H9 (cell line): ENCODE measurements around the gene LRIG3. TPM values are rescaled to one million over a fixed set of nuclear protein-coding genes. Genes with fewer than 3 reads are reported as not detected.

ENCODE experiments used
- DNase-seq: peaks from one replicate; pipeline ENCODE4 v3.0.0-alpha.2; 2017
- H2AFZ ChIP-seq: one replicate; pipeline ENCODE4 v1.6.1; 2013; ENCODE audit warnings: mild to moderate bottlenecking, low read length, control low read depth, moderate library complexity
- H2AK5ac ChIP-seq: 2 replicates; pipeline ENCODE4 v1.6.1; 2013; ENCODE audit warnings: low read length, control low read depth, mixed read lengths; ENCODE audit not compliant: insufficient read length
- H2BK120ac ChIP-seq: one replicate; pipeline ENCODE4 v1.6.1; 2013; ENCODE audit warnings: low read depth, mild to moderate bottlenecking, low read length, control low read depth, inconsistent platforms; ENCODE audit not compliant: poor library complexity, severe bottlenecking
- H2BK12ac ChIP-seq: 2 replicates; pipeline ENCODE4 v1.6.1; 2013; ENCODE audit warnings: low read length, control low read depth, mixed read lengths, low read depth; ENCODE audit not compliant: insufficient read length
- H2BK15ac ChIP-seq: 2 replicates; pipeline ENCODE4 v1.6.1; 2013; ENCODE audit warnings: low read depth, low read length, control low read depth
- H2BK20ac ChIP-seq: one replicate; pipeline ENCODE4 v1.6.1; 2013; ENCODE audit warnings: low read depth, mild to moderate bottlenecking, low read length, control low read depth, inconsistent platforms; ENCODE audit not compliant: poor library complexity, severe bottlenecking
- H2BK5ac ChIP-seq: 2 replicates; pipeline ENCODE4 v1.6.1; 2013; ENCODE audit warnings: low read length, control low read depth, mixed read lengths; ENCODE audit not compliant: insufficient read length
- H3K14ac ChIP-seq: 2 replicates; pipeline ENCODE4 v1.6.1; 2013; ENCODE audit warnings: low read length, control low read depth; ENCODE audit not compliant: insufficient read depth
- H3K18ac ChIP-seq: 2 replicates; pipeline ENCODE4 v1.6.1; 2013; ENCODE audit warnings: low read depth, mild to moderate bottlenecking, mixed read lengths, low read length, control low read depth; ENCODE audit not compliant: insufficient read length
- H3K23ac ChIP-seq: 2 replicates; pipeline ENCODE4 v1.6.1; 2013; ENCODE audit warnings: low read length, control low read depth, mixed read lengths, low read depth; ENCODE audit not compliant: insufficient read length
- H3K23me2 ChIP-seq: 2 replicates; pipeline ENCODE4 v1.6.1; 2013; ENCODE audit warnings: low read depth, mild to moderate bottlenecking, mixed read lengths, low read length, control low read depth; ENCODE audit not compliant: insufficient read length, poor library complexity, severe bottlenecking
- H3K27ac ChIP-seq: 2 replicates; pipeline ENCODE4 v1.5.1; 2013; ENCODE audit warnings: low read length, control low read depth, mixed read lengths, low read depth; ENCODE audit not compliant: insufficient read length
- H3K27me3 ChIP-seq: 2 replicates; pipeline ENCODE4 v1.6.1; 2013; ENCODE audit warnings: low read length, control low read depth, inconsistent platforms; ENCODE audit not compliant: insufficient read depth
- H3K4ac ChIP-seq: 2 replicates; pipeline ENCODE4 v1.6.1; 2013; ENCODE audit warnings: low read depth, mild to moderate bottlenecking, control low read depth, inconsistent platforms, low read length, moderate library complexity
- H3K4me1 ChIP-seq: 2 replicates; pipeline ENCODE4 v1.6.1; 2013; ENCODE audit warnings: low read length, control low read depth, inconsistent platforms; ENCODE audit not compliant: insufficient read depth
- H3K4me2 ChIP-seq: 2 replicates; pipeline ENCODE4 v1.6.1; 2013; ENCODE audit warnings: low read length, control low read depth, mixed read lengths; ENCODE audit not compliant: insufficient read length, insufficient read depth
- H3K56ac ChIP-seq: 2 replicates; pipeline ENCODE4 v1.6.1; 2013; ENCODE audit warnings: low read depth, mild to moderate bottlenecking, mixed read lengths, low read length, control low read depth; ENCODE audit not compliant: insufficient read length
- H3K79me1 ChIP-seq: 2 replicates; pipeline ENCODE4 v1.6.1; 2013; ENCODE audit warnings: low read depth, mild to moderate bottlenecking, moderate library complexity, low read length, control low read depth, inconsistent platforms; ENCODE audit not compliant: insufficient read depth, poor library complexity, severe bottlenecking
- H3K79me2 ChIP-seq: 2 replicates; pipeline ENCODE4 v1.6.1; 2013; ENCODE audit warnings: low read length, control low read depth, inconsistent platforms; ENCODE audit not compliant: insufficient read depth
- H3K9ac ChIP-seq: 2 replicates; pipeline ENCODE4 v1.6.1; 2013; ENCODE audit warnings: low read length, control low read depth, mixed read lengths; ENCODE audit not compliant: insufficient read length; ENCODE audit errors: extremely low read depth
- H3K9me3 ChIP-seq: one replicate; pipeline ENCODE4 v1.6.1; 2013; ENCODE audit warnings: low read depth, low read length, inconsistent platforms; ENCODE audit not compliant: control insufficient read depth
- H3T11ph ChIP-seq: one replicate; pipeline ENCODE4 v1.6.1; 2013; ENCODE audit warnings: mild to moderate bottlenecking, low read length, control low read depth, inconsistent platforms
- H4K20me1 ChIP-seq: one replicate; pipeline ENCODE4 v1.6.1; 2013; ENCODE audit not compliant: control insufficient read depth, insufficient read length, insufficient read depth
- H4K5ac ChIP-seq: 2 replicates; pipeline ENCODE4 v1.6.1; 2013; ENCODE audit warnings: low read depth, mild to moderate bottlenecking, mixed read lengths, low read length, control low read depth; ENCODE audit not compliant: insufficient read length
- H4K8ac ChIP-seq: replicated peaks from 2 replicates; pipeline ENCODE4 v1.6.1; 2013; ENCODE audit warnings: low read length, control low read depth, mixed read lengths, low read depth; ENCODE audit not compliant: insufficient read length
- H4K91ac ChIP-seq: 2 replicates; pipeline ENCODE4 v1.6.1; 2013; ENCODE audit warnings: low read depth, mild to moderate bottlenecking, moderate library complexity, mixed read lengths, low read length, control low read depth; ENCODE audit not compliant: insufficient read length
- H3K27ac Mint-ChIP-seq, 3 experiments: 2 replicates in 2 of 3; 3 replicates in 1 of 3; pipeline ENCODE4 v1.8.0; 2020 to 2021; ENCODE audit warnings: mixed read lengths in 3 of 3, mild to moderate bottlenecking in 1 of 3, moderate library complexity in 1 of 3
- H3K27me3 Mint-ChIP-seq: 2 replicates; pipeline ENCODE4 v1.8.0; 2021; ENCODE audit warnings: low read depth, mild to moderate bottlenecking, moderate library complexity, mixed read lengths
- H3K36me3 Mint-ChIP-seq, 3 experiments: 2 replicates in 2 of 3; 3 replicates in 1 of 3; pipeline ENCODE4 v1.8.0; 2020 to 2021; ENCODE audit warnings: low read depth in 3 of 3, mixed read lengths in 3 of 3; ENCODE audit not compliant: insufficient read depth in 1 of 3
- H3K4me1 Mint-ChIP-seq, 2 experiments: 2 replicates each; pipeline ENCODE4 v1.8.0; 2020; ENCODE audit warnings: mixed read lengths in 2 of 2
- H3K4me3 Mint-ChIP-seq, 2 experiments: 2 replicates in 1 of 2; 3 replicates in 1 of 2; pipeline ENCODE4 v1.8.0; 2020 to 2021; ENCODE audit warnings: mild to moderate bottlenecking in 2 of 2, mixed read lengths in 2 of 2, moderate library complexity in 1 of 2
- H3K9me3 Mint-ChIP-seq, 2 experiments: 2 replicates in 1 of 2; 3 replicates in 1 of 2; pipeline ENCODE4 v1.8.0; 2020; ENCODE audit warnings: mild to moderate bottlenecking in 2 of 2, mixed read lengths in 2 of 2, moderate library complexity in 1 of 2
- CTCF ChIP-seq: fragments of 200-600 bp; sonication (generic); conservative IDR thresholded peaks from 3 replicates; pipeline ENCODE4 v1.8.0; 2021; ENCODE audit warnings: antibody characterized with exemption, mild to moderate bottlenecking
- WGBS: extraction: QIAGEN DNeasy Blood & Tissue Kit; methylation state at CpG from one replicate; pipeline ENCODE4 v1.1.7; 2013; ENCODE audit warnings: missing lambda C conversion rate, low lambda C conversion rate, mixed read lengths; ENCODE audit not compliant: insufficient read length; ENCODE audit errors: extremely low coverage; 5-methylcytosine and 5-hydroxymethylcytosine counted together
- total RNA-seq: library from RNA; stranded (reverse); gene quantifications from 2 replicates; pipeline ENCODE4 v1.2.1, GENCODE V29; 2021

LRIG3 gene
- total RNA-seq, 1 experiment from 2014 or later = 10.9 TPM

GRCh38 chr12:58923781-58924180 is 3.5 kb upstream of the LRIG3 start:
- H3K4me3 Mint-ChIP-seq = no peak overlapping the region
- Histone ChIP-seq H3K9ac (no peak overlapping the region), H3K23me2 (peaks cover 14% of the 10 kb centered on the region), H2BK20ac (no peak overlapping the region), H2AK5ac (no peak overlapping the region), H3K4ac (no peak overlapping the region), H2BK12ac (no peak overlapping the region), H4K20me1 (no peaks in the 10 kb centered on the region), H2BK15ac (no peak overlapping the region), H3K56ac (no peak overlapping the region), H2BK5ac (no peak overlapping the region), H3K27ac (no peak overlapping the region), H3K9me3 (no peaks in the 10 kb centered on the region), H3K4me2 (no peak overlapping the region), H4K8ac (no peak overlapping the region), H3K23ac (no peak overlapping the region), H2AFZ (no peak overlapping the region), H2BK120ac (no peak overlapping the region), H4K5ac (no peak overlapping the region), H3K4me1 (no peaks in the 10 kb centered on the region), H3K14ac (no peak overlapping the region), H3T11ph (no peak overlapping the region), H4K91ac (no peak overlapping the region), H3K27me3 (peaks cover 2% of the 10 kb centered on the region; the same call in 1 of the 2 replicates), H3K79me2 (no peaks in the 10 kb centered on the region), H3K79me1 (no peaks in the 10 kb centered on the region), H3K18ac (no peak overlapping the region)
- H3K4me1 Mint-ChIP-seq = peaks cover 23 to 24% of the 10 kb centered on the region in 2 experiments
- WGBS = no CpG with 5 or more reads among the region's 4 CpGs
- no peak for DNase-seq
- H3K9me3 Mint-ChIP-seq = no peaks in the 10 kb centered on the region
- peaks cover 4% of the 10 kb centered on the region for H3K27me3 Mint-ChIP-seq
- no peaks in the 10 kb centered on the region for H3K36me3 Mint-ChIP-seq
- no peak for TF ChIP-seq CTCF
- H3K27ac Mint-ChIP-seq = no peak overlapping the region
